Ascending aorta (tissue), 2 donors: Measurements from ENCODE around the gene PLAC1. TPM values are rescaled to one million over a fixed set of nuclear protein-coding genes. Genes with fewer than 3 reads are reported as not detected.

ENCODE experiments used
- DNase-seq, 2 donors: peaks; one replicate each; pipeline ENCODE4 v3.0.0-alpha.2; 2019; ENCODE audit warnings: low spot score in 2 of 2
- H3K27ac ChIP-seq, 2 donors: fragments of 200-600 bp; sonication (generic); one replicate each; pipeline ENCODE4 v1.5.1; 2016 to 2017; ENCODE audit warnings: mild to moderate bottlenecking in 1 of 2
- H3K27me3 ChIP-seq: fragments of 200-600 bp; sonication (generic); one replicate; pipeline ENCODE4 v1.5.1; 2017
- H3K36me3 ChIP-seq, 2 donors: fragments of 200-600 bp; sonication (generic); one replicate each; pipeline ENCODE4 v1.5.1; 2016
- H3K4me1 ChIP-seq, 2 donors: fragments of 200-600 bp; sonication (generic); one replicate each; pipeline ENCODE4 v1.5.1; 2016 to 2017; ENCODE audit warnings: mild to moderate bottlenecking in 1 of 2
- H3K4me3 ChIP-seq, 2 donors: fragments of 200-600 bp; sonication (generic); one replicate each; pipeline ENCODE4 v1.5.1; 2016 to 2017; ENCODE audit warnings: mild to moderate bottlenecking in 1 of 2
- H3K9me3 ChIP-seq, 2 donors: fragments of 200-600 bp; sonication (generic); one replicate each; pipeline ENCODE4 v1.5.1; 2016
- CTCF ChIP-seq, 3 experiments: fragments of 200-600 bp in 2 of 3; fragments of 450-650 bp in 1 of 3; sonication (generic) in 2 of 3; IDR thresholded peaks; one replicate each; pipeline ENCODE4 v1.5.1; 2016 to 2019; ENCODE audit warnings: antibody characterized with exemption in 3 of 3, mild to moderate bottlenecking in 1 of 3, moderate library complexity in 1 of 3
- intact Hi-C: fragments of 100-400 bp; cut with DNase I; formaldehyde crosslinking; loops from one replicate; pipeline ENCODE4 v1.15.1; 2023
- total RNA-seq: library from RNA; depleted of rRNA; stranded (reverse); fragments of >200 nt; gene quantifications from one replicate; pipeline ENCODE4 v1.1.0, GENCODE V29; 2016

The PLAC1 gene
- total RNA-seq, 1 donor from 2014 or later, result not detected

- no peak for TF ChIP-seq CTCF (IDR thresholded peaks at IDR 0.05)
- H3K9me3 ChIP-seq, result no peaks in the 10 kb centered on the region
- no peak for DNase-seq
- no peak overlapping the region for H3K27ac ChIP-seq
- no peaks in the 10 kb centered on the region for H3K36me3 ChIP-seq
- no peaks in the 10 kb centered on the region for H3K27me3 ChIP-seq
- intact Hi-C loops, result no loop called here
- no peak overlapping the region for H3K4me3 ChIP-seq
- no peaks in the 10 kb centered on the region for H3K4me1 ChIP-seq
These were observed 69.5 kb downstream of the PLAC1 start for GRCh38 chrX:134588806-134589205.

- Histone ChIP-seq H3K4me1 (no peaks in the 10 kb centered on the region), H3K36me3 (no peaks in the 10 kb centered on the region), H3K27me3 (no peaks in the 10 kb centered on the region), H3K27ac (no peak overlapping the region), H3K9me3 (no peaks in the 10 kb centered on the region), H3K4me3 (no peak overlapping the region)
- no peak for DNase-seq
- intact Hi-C loops, result no loop called here
- no peak for TF ChIP-seq CTCF (IDR thresholded peaks at IDR 0.05)
These were observed 77.4 kb downstream of the PLAC1 start for GRCh38 chrX:134580907-134581306.

- Histone ChIP-seq H3K36me3 (no peaks in the 10 kb centered on the region), H3K27me3 (no peaks in the 10 kb centered on the region), H3K9me3 (no peaks in the 10 kb centered on the region), H3K27ac (no peak overlapping the region), H3K4me1 (no peaks in the 10 kb centered on the region), H3K4me3 (no peak overlapping the region)
- no peak for TF ChIP-seq CTCF (IDR thresholded peaks at IDR 0.05)
- intact Hi-C loops, result no loop called here
- DNase-seq, result no peak
These were observed 84.6 kb downstream of the PLAC1 start for GRCh38 chrX:134573683-134574035.

- H3K27me3 ChIP-seq, result no peaks in the 10 kb centered on the region
These were observed 85.2 kb downstream of the PLAC1 start for GRCh38 chrX:134572816-134573682.

GRCh38 chrX:134571796-134572195 is 86.5 kb downstream of the PLAC1 start:
- Histone ChIP-seq H3K27me3 (no peaks in the 10 kb centered on the region), H3K9me3 (no peaks in the 10 kb centered on the region), H3K27ac (no peak overlapping the region), H3K36me3 (no peaks in the 10 kb centered on the region), H3K4me1 (no peaks in the 10 kb centered on the region), H3K4me3 (no peak overlapping the region)
- intact Hi-C loops, result no loop called here
- no peak for TF ChIP-seq CTCF (IDR thresholded peaks at IDR 0.05)
- no peak for DNase-seq

More at GRCh38 chrX:134572816-134573682, 85.2 kb downstream of the PLAC1 start:
- intact Hi-C loops, result no loop called here
- no peak for DNase-seq
- Histone ChIP-seq H3K27ac (no peak overlapping the region), H3K9me3 (no peaks in the 10 kb centered on the region), H3K36me3 (no peaks in the 10 kb centered on the region), H3K4me1 (no peaks in the 10 kb centered on the region), H3K4me3 (no peak overlapping the region)
- no peak for TF ChIP-seq CTCF (IDR thresholded peaks at IDR 0.05)
